ENCODE results near the gene CACNA2D3. TPM values are rescaled to one million over a fixed set of nuclear protein-coding genes. Genes with fewer than 3 reads are reported as not detected.

The CACNA2D3 gene
- total RNA-seq, 1 experiment from 2014 or later, result not detected

DNA sequence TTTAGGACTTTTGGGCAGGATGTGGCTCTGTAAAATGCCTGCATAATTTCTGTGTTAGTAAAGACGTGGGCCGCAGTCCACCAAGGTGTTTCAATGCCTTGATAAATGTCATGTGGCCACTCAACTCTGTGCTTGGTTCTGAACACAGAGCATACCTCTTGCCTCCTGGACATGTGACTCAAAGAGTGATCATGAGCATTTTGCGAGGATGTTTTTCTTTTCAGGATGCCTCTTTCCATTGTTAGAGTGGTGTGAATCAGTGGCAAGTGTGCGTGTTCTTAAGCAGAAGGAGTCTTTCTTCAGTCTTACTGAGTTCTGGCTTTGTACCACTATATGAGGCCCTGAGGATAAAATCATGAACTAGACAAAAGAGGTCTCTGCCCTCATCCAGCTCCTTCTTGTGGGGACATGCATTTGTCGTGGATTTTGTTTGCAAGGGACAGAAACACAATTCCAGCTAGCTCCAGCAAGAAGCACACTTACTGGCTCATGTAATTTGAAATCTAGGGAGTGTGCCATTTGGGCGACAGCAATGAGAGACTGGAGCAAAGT lies 442.1 kb downstream of the CACNA2D3 start:
- no peak overlapping the region for H3K4me3 Mint-ChIP-seq (ENCODE audit: unreplicated experiment)
- no TSS peak for BruUV-seq (replicated peaks)
- Histone ChIP-seq H3K27me3 (replicated peaks; ENCODE audit: control insufficient read depth, insufficient read depth, low read length) (no peaks in the 10 kb centered on the region), H3K36me3 (ENCODE audit: control insufficient read depth, insufficient read depth, low read length) (no peaks in the 10 kb centered on the region), H3K4me3 (ENCODE audit: low read depth, low read length) (no peak overlapping the region), H3K4me1 (no peaks in the 10 kb centered on the region), H3K9me3 (no peaks in the 10 kb centered on the region; the same call in 1 of the 2 replicates)
- ChIA-PET CTCF (no interaction called here), POLR2A (no interaction called here)
- no peak overlapping the region for H3K27ac Mint-ChIP-seq (ENCODE audit: unreplicated experiment)
- no peaks in the 10 kb centered on the region for H3K9me3 Mint-ChIP-seq (ENCODE audit: unreplicated experiment)
- H3K36me3 Mint-ChIP-seq (ENCODE audit: insufficient read depth, unreplicated experiment), result no peaks in the 10 kb centered on the region
- no peaks in the 10 kb centered on the region for H3K4me1 Mint-ChIP-seq (ENCODE audit: low read depth, unreplicated experiment)
- no peak for DNase-seq
- peaks cover 6% of the 10 kb centered on the region for H3K27me3 Mint-ChIP-seq (ENCODE audit: insufficient read depth, unreplicated experiment)
- intact Hi-C loops (cut with micrococcal nuclease; ENCODE audit: unreplicated experiment), result no loop called here
- TF ChIP-seq, protein P1, sequence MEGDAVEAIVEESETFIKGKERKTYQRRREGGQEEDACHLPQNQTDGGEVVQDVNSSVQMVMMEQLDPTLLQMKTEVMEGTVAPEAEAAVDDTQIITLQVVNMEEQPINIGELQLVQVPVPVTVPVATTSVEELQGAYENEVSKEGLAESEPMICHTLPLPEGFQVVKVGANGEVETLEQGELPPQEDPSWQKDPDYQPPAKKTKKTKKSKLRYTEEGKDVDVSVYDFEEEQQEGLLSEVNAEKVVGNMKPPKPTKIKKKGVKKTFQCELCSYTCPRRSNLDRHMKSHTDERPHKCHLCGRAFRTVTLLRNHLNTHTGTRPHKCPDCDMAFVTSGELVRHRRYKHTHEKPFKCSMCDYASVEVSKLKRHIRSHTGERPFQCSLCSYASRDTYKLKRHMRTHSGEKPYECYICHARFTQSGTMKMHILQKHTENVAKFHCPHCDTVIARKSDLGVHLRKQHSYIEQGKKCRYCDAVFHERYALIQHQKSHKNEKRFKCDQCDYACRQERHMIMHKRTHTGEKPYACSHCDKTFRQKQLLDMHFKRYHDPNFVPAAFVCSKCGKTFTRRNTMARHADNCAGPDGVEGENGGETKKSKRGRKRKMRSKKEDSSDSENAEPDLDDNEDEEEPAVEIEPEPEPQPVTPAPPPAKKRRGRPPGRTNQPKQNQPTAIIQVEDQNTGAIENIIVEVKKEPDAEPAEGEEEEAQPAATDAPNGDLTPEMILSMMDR (IDR thresholded peaks at IDR 0.05; ENCODE audit: insufficient read depth in 1 of 2, low read depth in 1 of 2, low read length in 1 of 2, severe bottlenecking in 1 of 2, unreplicated experiment in 1 of 2), result no peak

DNA sequence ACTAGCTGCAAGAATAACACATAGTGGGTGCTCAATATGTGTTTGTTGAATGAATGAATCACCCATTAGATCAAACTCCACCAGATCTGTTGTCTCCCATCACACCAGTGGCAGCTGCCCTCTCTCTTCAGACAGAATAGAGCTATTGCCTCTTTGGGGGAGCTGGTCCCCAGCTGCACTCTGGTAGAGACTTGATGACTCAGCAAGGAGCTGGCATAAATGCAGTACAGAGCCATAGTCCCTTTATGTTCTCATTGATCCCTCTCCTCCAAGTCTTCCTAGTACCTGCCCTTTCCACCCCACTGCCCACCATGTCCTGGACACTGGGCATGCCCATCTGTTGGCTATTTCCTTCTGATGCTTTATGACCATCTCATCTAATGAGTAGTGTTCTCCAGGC lies 443.6 kb downstream of the CACNA2D3 start:
- H3K4me3 Mint-ChIP-seq (ENCODE audit: unreplicated experiment), result no peak overlapping the region
- ChIA-PET POLR2A (no interaction called here), CTCF (no interaction called here)
- no peak for DNase-seq
- H3K36me3 ChIP-seq (ENCODE audit: control insufficient read depth, insufficient read depth, low read length), result no peaks in the 10 kb centered on the region
- H3K27me3 Mint-ChIP-seq (ENCODE audit: insufficient read depth, unreplicated experiment), result peaks cover 6% of the 10 kb centered on the region
- no peaks in the 10 kb centered on the region for H3K36me3 Mint-ChIP-seq (ENCODE audit: insufficient read depth, unreplicated experiment)
- no peak overlapping the region for H3K4me3 ChIP-seq (ENCODE audit: low read depth, low read length)
- H3K27me3 ChIP-seq (replicated peaks; ENCODE audit: control insufficient read depth, insufficient read depth, low read length), result no peaks in the 10 kb centered on the region
- no peaks in the 10 kb centered on the region for H3K4me1 Mint-ChIP-seq (ENCODE audit: low read depth, unreplicated experiment)
- no TSS peak for BruUV-seq (replicated peaks)
- intact Hi-C loops (cut with micrococcal nuclease; ENCODE audit: unreplicated experiment), result no loop called here
- H3K9me3 Mint-ChIP-seq (ENCODE audit: unreplicated experiment), result no peaks in the 10 kb centered on the region
- H3K9me3 ChIP-seq, result no peaks in the 10 kb centered on the region; the same call in 1 of the 2 replicates
- no peak overlapping the region for H3K27ac Mint-ChIP-seq (ENCODE audit: unreplicated experiment)
- TF ChIP-seq, protein P1 (IDR thresholded peaks at IDR 0.05; ENCODE audit: insufficient read depth in 1 of 2, low read depth in 1 of 2, low read length in 1 of 2, severe bottlenecking in 1 of 2, unreplicated experiment in 1 of 2), result no peak
- H3K4me1 ChIP-seq, result no peaks in the 10 kb centered on the region

- CTCF ChIA-PET, result no interaction called here
- Histone ChIP-seq H3K27me3 (replicated peaks; ENCODE audit: control insufficient read depth, insufficient read depth, low read length) (no peaks in the 10 kb centered on the region; the same call in 1 of the 2 replicates), H3K9me3 (no peaks in the 10 kb centered on the region), H3K36me3 (ENCODE audit: control insufficient read depth, insufficient read depth, low read length) (no peaks in the 10 kb centered on the region), H3K4me1 (no peaks in the 10 kb centered on the region), H3K4me3 (ENCODE audit: low read depth, low read length) (no peak overlapping the region)
- TF ChIP-seq, protein P1 (IDR thresholded peaks at IDR 0.05; ENCODE audit: insufficient read depth in 1 of 2, low read depth in 1 of 2, low read length in 1 of 2, severe bottlenecking in 1 of 2, unreplicated experiment in 1 of 2), result no peak
- intact Hi-C loops (cut with micrococcal nuclease; ENCODE audit: unreplicated experiment), result no loop called here
- Mint-ChIP-seq H3K36me3 (ENCODE audit: insufficient read depth, unreplicated experiment) (no peaks in the 10 kb centered on the region), H3K4me1 (ENCODE audit: low read depth, unreplicated experiment) (no peaks in the 10 kb centered on the region), H3K27me3 (ENCODE audit: insufficient read depth, unreplicated experiment) (peaks cover 2% of the 10 kb centered on the region), H3K9me3 (ENCODE audit: unreplicated experiment) (no peaks in the 10 kb centered on the region), H3K4me3 (ENCODE audit: unreplicated experiment) (no peak overlapping the region), H3K27ac (ENCODE audit: unreplicated experiment) (no peak overlapping the region)
- BruUV-seq (replicated peaks), result no TSS peak
- no peak for DNase-seq
- POLR2A ChIA-PET, result no interaction called here
Observed at GRCh38 chr3:54567949-54568348, 445.6 kb downstream of the CACNA2D3 start.

Measured in Caco-2 (cell line).